D721Med (cell line): Measurements from ENCODE around the gene MCUR1.

Experiments used
- DNase-seq: peaks from one replicate; pipeline ENCODE4 v3.0.0; 2011; ENCODE audit warnings: low spot score; ENCODE audit not compliant: insufficient read length
- FAIRE-seq: peaks from 2 replicates; lab custom pipeline; 2011; peaks lifted over from hg19 to GRCh38; lab: Jason Lieb, UNC
- TF ChIP-seq, protein P1 (sequence below): IDR thresholded peaks from 2 replicates; pipeline ENCODE4 v1.5.1; 2012; ENCODE audit warnings: mild to moderate bottlenecking, control low read depth; ENCODE audit not compliant: insufficient read depth; ENCODE audit errors: missing control alignments

MCUR1 gene

DNA sequence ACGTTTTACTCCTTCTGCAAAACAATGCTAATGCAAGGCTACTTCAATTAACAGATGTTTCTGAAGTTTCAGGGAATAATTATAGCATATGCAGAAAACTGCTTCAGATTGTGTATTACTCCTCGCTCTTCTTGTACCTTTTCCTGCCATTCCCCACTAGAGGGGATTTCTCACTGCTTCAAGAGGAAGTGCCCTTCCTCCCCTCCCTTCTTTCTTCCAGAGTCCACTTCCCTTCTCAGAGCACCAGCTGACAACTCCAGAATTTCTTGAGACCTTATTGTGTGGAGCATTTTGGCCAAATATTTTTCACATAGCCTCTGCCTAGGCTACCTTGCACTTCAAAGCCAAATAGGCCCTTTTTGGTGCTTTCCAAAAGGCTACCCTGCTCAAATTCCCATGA is 12.7 kb upstream of the MCUR1 start:
- TF ChIP-seq, protein P1, sequence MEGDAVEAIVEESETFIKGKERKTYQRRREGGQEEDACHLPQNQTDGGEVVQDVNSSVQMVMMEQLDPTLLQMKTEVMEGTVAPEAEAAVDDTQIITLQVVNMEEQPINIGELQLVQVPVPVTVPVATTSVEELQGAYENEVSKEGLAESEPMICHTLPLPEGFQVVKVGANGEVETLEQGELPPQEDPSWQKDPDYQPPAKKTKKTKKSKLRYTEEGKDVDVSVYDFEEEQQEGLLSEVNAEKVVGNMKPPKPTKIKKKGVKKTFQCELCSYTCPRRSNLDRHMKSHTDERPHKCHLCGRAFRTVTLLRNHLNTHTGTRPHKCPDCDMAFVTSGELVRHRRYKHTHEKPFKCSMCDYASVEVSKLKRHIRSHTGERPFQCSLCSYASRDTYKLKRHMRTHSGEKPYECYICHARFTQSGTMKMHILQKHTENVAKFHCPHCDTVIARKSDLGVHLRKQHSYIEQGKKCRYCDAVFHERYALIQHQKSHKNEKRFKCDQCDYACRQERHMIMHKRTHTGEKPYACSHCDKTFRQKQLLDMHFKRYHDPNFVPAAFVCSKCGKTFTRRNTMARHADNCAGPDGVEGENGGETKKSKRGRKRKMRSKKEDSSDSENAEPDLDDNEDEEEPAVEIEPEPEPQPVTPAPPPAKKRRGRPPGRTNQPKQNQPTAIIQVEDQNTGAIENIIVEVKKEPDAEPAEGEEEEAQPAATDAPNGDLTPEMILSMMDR, result no peak
- FAIRE-seq (no peak), DNase-seq (no peak)

DNA sequence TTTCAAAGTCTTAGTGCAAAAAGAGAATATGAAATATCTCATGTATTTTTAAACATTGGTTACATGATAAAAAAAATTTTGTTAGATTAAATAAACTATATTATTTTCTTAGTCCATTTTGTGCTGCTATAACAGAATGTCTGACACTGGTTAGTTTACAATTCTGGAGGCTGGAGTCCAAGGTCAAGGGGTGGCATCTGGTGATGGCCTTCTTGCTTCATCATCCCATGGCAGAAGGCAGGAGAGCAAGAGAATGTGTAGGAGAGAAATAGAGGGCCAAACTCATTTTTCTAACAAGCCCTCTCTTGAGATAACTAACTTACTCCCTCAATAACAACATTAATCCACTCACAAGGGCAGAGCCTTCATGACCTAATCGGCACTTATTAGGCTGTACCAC is 11.5 kb upstream of the MCUR1 start:
- no peak for FAIRE-seq
- TF ChIP-seq, protein P1, result no peak
- no peak for DNase-seq

DNA sequence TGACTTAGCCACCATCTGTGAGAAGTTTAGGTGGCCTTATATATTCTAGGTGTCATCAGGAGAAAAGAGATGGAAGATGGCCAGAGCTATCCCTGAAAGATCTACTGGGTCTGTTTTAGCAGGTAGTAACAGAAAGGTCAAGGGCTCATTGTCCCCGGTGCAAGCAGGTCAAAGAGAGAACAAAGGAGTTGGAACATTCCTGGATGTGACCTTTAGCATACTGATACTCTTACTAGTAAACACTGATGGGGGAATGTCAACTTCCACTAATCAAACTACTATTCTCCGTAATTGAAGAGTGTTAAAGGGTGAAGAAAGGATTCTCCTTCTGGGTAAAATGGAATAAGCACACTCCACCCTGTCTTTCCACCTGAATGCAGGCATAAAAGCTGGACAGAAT is 4.0 kb upstream of the MCUR1 start:
- TF ChIP-seq, protein P1, result no peak
- FAIRE-seq (no peak), DNase-seq (no peak)

DNA sequence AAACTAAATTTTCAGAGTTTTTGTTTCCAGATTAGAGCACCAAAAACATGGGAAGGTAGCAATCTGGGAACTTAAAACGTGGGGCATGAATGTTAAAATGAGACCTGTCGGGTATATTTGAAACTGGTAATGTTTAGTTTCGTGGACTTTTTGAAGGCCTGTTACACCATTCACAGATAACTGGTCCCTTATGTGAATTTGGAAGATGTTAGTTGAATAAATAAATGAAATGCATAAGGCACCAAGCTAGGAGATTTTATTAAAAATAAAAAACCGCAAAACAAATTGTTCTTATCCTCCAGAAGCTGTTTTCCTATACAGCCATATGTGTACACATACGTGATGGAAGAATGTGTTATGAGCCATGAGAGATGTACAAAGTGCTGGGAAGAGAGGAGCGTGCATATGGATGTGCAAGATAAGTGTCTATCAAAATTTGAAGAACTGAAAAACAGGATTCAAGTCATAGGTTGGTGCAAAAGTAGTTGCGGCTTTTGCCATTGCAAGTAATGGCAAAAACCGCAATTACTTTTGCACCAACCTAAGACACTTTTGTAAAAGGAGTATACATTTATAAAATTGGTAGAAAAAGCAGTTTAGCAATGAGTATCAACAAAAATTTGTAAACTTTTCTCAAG is 700 bp upstream of the MCUR1 start:
- FAIRE-seq, result no peak
- TF ChIP-seq, protein P1, result no peak
- no peak for DNase-seq

DNA sequence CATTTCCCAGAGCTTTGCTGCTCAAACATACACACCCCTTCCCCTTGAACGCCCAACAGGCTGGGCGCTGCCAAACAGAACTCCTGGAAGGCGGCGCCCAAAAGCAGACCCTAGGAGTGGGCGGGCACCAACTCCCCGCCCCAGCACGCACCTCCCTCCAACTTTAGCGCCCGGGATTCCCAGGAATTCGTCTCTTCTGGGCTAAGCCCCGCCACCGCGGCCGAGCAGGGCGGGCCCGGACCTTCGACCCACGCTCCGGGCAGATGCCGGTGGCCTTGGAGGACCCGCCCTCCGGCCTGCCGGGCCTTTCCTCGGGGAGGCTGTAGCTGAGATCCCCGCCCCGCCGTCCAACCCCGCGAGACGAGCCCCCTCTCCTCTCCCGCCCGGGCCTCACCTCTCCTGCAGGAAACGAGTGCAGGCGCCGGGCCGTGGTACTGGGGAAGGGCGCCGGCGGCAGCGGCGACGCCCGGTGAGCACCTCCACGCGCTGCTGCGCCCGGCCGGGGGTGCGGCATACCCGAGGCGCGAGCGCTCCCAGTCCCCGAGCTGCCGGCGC is 659 bp downstream of the MCUR1 start:
- DNase-seq, result peak; percentile 36
- TF ChIP-seq, protein P1, result no peak
- FAIRE-seq, result no peak

DNA sequence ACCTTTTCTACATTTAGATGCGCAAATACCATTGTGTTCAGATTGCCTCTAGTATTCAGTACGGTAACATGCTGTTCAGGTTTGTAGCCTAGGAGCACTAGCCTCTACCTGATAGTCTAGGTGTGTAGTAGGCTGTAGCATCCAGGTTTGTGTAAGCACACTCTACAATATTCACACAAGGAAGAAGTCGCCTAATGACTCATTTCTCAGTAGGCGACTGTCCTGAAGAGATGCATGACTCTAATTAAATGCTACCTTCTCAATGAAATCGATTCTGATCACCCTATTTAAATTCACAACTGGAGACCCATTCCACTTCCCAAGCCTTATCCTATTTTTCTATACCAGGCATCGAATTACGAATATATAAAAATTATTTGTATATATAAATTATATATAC is 1.3 kb downstream of the MCUR1 start:
- TF ChIP-seq, protein P1, result no peak
- FAIRE-seq (no peak), DNase-seq (no peak)

DNA sequence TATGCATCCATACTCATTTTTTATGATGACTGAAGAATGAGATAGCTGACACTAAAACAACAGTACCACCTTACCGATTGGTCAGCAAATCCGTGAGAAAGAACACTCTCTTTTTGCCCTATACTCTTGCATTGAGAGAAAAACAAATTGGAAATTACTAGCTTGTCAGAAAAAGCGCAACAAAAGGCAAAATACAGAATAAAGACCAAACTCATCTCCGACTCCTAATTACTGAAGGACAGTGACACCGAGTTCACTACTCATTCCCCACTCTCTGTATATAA is 2.1 kb downstream of the MCUR1 start:
- no peak for DNase-seq
- FAIRE-seq, result no peak
- TF ChIP-seq, protein P1, result no peak
